Kidney tubule cell (primary cell): Measurements from ENCODE around the gene DTX4.

ENCODE experiments used
- DNase-seq: peaks from one replicate; pipeline ENCODE4 v3.0.0-alpha.2; 2018; ENCODE audit warnings: low spot score

Gene DTX4

DNA sequence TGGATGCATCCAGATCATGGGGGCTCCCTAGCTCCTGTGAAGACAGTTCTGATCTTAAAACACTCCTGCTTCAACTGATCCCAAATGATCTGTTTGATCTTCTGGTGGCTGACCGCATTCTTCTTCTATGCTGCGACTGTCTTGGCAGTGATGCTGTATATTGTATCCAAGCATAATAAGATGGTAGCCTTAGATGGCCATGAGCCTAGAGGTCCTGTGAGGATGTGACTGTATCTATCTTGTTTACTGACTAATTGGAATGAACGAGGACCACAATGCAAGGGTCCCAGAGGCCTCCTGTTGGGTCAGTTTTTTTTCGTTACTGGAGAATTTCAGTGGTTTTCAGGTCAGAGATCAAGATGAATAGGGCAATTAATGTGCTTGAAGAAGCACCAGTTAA, 47.9 kb downstream of the DTX4 start:
- no peak for DNase-seq

DNA sequence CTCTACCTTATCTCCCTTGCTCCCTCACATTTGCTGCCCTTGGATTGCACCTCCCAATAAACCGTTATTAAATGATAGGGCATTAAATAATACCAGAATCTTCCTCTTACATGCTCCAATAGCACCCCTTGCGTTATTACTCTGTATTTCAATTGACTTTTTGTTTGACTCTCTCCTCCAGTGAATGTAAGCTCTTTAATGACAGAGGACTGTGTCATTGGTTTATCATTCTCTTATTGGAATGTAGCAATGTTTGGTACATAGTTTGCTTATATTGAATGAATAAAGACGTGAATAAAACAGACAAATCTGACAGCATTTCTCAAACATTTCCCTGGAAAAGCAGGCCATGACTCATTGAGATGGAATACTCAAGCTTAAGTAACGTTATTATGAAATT, 49.5 kb downstream of the DTX4 start:
- DNase-seq: peak; percentile 6

DNA sequence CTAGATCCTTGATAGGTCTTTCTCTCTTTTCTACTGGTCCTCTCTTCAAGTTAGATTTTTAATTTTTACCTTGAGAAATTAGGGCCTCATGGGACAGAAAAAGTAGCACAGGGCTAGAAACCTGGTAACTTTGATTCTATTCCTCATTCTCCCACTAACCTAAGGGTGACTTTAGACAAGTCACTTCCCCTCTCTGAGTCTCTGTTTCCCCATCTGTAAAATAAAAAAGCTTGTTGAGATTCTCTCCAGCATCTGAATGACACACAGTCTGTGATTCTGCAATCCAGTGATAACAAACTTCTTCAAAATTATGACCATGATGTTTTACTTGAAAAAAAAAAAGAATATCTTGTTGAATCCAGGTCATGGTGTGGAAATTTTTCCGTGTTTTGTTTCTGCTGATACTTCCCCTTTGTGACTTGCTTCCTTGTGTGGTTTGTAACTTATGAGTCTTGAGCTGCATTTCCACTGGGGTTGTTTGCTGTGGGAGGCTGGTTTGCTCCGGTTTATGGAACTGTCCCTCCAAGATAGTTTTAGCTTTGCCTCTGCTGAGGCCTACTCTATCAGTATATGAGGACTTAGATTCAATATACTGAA, 50.6 kb downstream of the DTX4 start:
- DNase-seq: no peak

DNA sequence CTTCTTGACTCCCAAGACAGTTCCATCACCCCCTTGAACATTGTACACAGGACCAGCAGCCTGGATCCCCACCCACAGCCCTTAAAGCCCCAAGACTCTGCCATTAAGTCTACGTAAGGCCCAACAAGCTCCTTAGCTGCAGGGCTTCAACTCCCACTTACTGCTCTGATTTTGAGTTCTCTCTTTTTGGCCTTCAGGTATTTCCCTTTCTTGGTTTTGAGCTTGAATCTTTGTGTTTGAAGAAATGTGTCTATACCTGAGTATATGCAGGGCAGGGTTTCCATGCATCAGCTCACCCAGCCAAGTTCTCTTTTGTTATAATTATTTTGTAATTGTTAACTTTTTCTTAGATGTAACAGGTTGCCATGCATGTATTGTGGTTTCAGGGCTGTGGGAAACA, 51.2 kb downstream of the DTX4 start:
- DNase-seq: no peak

DNA sequence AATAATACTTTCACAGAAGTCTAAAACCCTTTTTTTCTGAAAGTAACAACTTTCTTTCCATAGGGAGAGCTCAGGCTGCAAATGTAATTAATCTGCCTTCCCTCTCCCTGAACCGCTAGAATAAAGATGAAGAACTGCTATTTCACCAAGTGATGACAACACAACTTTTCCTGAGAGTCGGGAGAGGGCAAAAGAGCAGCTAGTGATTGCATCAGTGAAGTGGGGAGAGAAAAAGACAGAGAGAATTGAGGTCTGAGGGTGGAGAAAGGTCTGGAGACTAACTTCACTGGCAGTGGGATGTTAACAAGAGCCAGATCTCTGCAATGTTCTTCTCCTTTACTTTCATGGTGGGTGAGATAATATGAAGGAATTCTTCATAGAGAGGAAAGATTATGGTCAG, 51.7 kb downstream of the DTX4 start:
- no peak for DNase-seq

DNA sequence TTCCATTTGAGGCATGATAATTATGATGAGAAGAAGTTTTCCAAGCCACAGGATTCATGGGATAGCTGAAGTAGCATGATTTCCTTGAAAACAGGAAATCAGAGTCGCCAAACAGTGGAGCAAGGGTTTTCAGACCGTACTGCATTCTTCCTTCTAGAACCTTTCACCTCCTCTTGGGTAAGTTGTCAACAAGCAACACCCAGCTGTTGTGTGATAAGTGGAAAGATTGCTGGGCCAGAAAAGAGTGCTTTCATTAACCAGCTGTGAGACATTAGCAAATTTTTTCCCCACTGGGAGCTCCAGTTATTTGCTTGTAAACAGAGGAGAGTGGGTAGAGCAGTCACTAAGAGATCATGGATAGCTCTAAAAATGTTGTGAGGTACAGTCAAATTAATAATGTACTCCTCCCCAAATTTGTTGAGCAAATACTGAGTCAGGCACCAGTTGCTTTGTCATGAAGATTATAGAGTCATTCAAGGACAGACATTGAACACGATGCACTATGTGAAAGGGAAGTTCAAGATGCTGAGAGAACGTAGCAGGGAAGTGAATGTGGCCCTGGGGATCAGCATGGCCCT, 52.5 kb downstream of the DTX4 start:
- no peak for DNase-seq

DNA sequence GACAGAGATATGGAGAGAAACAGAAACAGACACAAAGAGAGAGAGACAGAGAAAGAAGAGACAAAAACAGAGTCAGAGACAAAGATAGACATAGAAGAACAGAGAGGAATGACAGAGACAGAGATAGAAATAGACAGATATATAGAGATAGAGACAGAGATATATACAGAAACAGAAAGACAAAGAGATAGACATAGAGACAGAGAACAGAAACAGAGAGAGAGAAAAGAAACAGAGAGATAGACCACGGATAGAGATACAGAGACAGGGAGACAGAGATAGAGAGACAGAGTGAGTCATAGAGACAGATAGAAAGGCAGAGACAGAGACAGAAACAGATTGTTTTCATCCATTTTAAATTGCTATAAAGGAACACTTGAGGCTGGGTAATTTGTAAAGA, 53.1 kb downstream of the DTX4 start:
- DNase-seq: no peak

DNA sequence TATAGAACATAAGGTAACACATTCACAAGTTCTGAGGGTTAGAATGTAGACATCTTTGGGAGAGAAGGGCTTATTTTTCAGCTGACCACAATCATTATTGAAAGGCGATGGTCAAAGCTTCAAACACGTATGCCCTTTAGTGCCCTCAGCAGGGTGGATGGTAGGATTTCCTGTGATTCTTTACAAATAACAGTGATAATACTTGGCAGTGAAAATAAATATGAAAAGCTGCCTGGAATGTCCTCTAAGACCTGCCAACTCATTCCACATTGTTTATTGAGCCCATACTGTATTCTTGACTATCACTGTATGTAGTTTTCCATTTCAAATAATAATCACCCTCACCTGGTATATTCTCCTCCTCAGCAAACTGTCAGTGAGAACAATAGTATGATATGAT, 54.5 kb downstream of the DTX4 start:
- no peak for DNase-seq

DNA sequence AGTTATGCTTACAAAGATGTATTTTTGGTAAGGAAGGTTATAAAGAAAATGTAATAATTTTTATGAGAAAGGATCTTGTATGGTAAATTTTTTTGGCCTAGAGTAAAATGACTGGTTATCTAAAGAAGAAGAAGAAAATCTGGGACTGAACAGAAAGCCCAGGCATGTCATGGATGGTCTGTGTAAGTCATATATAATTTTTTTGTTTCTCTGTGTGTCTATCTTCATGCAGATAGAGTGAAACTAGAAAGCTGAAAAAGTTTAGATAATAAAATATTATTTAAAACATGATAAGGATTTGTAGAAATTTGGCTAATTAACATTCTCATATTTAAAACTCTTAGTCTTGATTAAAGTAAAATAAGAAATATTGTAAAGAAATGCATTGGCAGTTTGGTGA, 68.4 kb downstream of the DTX4 start:
- no peak for DNase-seq

DNA sequence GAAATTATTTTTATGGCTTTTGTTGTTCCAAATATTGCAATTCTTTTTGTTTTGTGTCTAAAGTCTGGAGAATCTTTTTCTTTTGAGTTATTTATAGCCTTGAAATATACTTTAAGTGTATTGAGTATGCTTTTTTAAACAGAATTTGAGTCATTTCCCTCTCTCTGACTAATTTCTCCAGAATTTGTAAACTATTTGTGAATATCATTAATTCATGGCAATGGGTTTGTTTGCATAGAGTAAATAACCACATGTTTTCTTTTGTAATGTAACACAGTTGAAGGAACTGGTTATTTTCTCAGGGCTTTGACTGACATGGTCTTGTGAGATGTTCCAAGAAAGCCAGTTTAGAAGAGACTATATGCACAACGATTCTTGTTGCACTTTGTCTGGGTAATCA, 71.7 kb downstream of the DTX4 start:
- no peak for DNase-seq

DNA sequence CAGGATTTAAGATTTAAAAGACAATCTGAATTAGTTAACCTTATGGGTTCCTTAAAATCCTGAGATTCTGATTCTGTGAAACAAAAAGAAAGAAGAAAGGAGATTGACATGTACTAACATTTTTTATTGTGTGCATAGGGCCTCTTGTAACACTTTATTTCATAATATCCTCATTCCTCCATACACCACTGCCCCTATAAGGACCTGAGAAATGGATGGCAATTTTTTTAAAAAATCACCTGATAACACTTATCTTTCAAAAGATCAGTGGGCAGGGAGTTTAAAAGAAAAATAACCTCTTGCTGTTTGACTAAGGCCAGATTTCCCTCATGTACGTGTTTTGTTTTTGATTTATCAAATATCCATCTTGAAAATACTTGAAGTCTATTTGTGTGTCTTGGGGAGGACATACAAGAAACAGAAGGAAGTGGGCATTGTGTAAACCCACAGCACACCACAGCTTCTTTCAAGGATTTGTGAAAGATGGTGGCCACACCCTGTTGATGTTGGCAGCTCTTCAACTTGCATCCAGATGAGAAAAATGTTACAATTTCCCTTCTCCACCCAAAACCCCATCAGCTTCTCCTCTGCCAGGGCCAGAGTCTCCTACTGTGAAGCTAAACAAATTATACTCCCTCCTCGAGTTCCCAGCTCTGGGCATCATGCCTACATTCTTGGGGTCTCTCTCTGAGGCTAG, 75.7 kb downstream of the DTX4 start:
- DNase-seq: no peak

DNA sequence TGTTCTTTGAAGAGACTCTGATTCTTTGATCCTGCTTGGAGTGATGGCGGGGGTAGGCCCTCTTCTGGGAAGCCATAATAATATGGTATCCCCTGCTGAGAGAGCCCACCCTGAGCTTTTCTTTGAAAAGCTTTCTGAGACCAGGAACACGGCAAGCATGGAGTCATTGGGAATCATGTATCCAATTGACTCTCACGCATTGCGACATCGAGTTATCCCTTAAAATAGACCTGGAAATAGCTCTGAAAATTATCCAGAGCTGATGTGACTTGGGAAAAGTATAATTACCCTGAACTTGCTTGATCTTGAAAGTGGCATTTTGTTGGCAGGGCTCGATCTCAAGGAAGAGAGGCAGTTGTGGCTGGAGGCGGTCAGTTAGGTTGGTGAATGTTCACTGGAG, 77.6 kb downstream of the DTX4 start:
- no peak for DNase-seq

DNA sequence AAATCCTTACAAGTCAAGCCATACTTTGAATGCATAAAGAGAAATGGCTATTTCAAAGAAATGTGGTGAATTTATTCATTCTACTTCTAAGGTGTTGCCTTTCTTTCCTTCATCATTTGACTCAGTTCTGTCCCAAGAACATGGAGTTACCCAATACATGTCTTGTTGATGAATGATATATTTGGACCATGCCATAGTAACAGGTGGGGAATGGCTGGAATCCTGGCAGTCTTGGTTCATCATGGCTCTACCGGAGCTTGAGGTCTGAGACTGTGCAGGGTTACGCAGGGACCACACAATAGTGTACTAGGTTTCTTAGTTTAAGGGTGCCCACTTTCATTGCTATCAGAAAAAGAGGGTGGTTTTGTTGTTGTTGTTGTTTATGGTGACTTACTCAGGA, 81.1 kb downstream of the DTX4 start:
- no peak for DNase-seq

DNA sequence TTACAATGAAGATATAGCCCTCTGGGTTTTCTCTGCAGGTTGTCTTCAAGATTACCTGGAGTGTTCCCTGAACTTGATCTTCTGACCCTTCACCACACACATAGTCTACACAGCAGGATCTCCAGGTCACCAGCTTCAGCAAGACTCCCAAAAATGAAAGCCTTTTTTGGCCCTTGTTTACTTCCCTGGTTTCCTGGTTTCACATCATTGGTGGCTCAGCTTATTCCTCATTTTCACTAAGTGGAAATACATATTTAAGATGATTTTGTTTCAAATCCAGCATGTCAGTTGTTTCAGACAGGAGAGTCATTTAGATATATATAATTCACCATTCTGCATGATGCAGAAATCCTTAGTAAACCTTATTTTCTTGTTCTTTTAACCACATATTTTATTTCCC, 82.4 kb downstream of the DTX4 start:
- no peak for DNase-seq

DNA sequence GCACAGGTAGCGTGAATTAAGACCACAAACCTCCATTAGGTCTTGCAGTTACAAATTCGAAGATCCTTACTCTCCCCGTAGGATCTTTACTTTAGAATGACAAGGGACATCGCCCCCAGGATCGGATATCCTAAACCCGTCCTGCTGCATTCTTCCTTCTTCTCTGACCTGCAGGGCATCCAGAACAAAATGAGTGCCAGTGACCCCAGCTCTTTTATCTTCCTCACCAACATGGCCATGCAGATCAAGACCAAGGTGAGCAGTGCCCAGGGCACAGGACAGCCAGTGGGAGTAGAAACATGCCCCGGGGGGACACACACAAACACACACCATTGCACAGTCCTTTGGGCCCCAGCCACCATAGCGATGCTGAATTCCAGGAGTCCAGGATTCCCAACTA, 83.3 kb downstream of the DTX4 start:
- DNase-seq: no peak
